Right ventricle myocardium inferior (tissue), 1 donor: ENCODE results near the gene KRTAP12-1. TPM values are rescaled to one million over a fixed set of nuclear protein-coding genes. Genes with fewer than 3 reads are reported as not detected.
"Not testable (repeated sequence)": the region's sequence is repeated elsewhere in the genome, so short reads cannot be mapped to it uniquely, and the experiment has no call there.

Source experiments
- ATAC-seq: fragments of 200-7000 bp; cut with Tn5 transposase; one replicate; pipeline ENCODE4 v1.9.1; 2020; ENCODE audit warnings: mild to moderate bottlenecking, moderate library complexity
- DNase-seq: peaks from one replicate; pipeline ENCODE4 v3.0.0; 2021; ENCODE audit errors: missing footprints
- intact Hi-C: fragments of 100-400 bp; cut with DNase I; formaldehyde crosslinking; loops from one replicate; pipeline ENCODE4 v1.11.0; 2022
- total RNA-seq: library from RNA; stranded (reverse); fragmentation: NEBNext Ultra II Directional; extraction: Animal tissue kit (Norgen Biotek cat#: 25700); gene quantifications from one replicate; pipeline ENCODE4 v1.2.1, GENCODE V29; 2021
- donor health status: DM: no; HTN: yes; CAD: no; lungs with severe emphysema.

The KRTAP12-1 gene
- total RNA-seq, 1 donor from 2014 or later: not detected

DNA sequence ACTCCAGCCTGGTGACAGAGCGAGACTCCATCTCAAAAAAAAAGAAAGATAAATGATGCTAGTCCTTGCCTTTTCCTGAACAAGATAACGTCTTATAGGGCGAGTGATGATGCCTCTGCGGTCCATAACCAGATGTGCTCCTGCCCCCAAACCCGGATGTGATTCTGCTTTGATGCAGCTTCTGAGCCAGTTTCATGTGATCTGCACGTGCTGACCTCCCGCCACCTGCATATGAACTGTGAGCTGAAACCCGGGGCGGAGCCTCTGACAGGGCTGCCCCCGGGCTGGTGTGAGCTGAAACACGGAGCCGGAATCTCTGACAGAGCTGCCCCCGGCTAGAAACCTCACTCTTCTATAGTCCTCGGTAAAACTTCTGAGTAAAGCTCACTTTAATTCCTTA lies 28.8 kb downstream of the KRTAP12-1 start:
- DNase-seq (no peak), ATAC-seq (no peak)
- intact Hi-C loops: no loop called here

DNA sequence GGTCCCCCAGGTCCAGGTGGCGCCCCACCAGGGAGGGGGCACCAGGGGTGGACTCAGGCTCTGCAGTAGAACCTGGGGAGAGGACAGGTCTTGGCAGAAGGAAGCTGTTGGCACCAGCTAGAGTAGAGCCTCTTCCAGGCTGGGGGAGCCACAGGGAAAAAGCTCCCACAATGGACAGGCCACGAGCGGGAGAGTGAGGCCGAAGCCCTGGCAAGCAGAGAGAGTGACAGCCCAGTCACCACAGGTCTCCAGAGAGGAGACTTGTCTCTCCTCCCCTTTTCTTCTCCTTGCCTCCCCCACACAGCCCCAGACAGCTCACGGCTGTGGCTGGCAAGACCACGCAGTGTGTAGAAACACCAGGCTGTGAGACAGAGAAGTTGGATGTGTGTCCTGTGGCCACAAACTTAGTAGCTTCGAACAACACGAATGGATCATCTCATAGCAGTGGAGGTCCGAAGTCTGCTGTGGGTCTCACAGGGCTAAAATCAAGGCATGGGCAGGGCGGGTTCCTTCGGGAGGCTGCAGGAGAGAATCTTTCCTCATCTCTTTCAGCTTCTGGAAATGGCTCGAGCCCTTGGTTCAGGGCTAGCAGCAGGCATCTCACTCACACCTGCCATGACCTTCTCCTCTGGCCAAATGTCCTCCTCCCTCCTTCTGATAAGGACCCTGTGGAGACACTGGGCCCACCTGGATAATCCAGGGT lies 30.8 kb downstream of the KRTAP12-1 start:
- intact Hi-C loops: no loop called here
- DNase-seq (no peak), ATAC-seq (no peak)

DNA sequence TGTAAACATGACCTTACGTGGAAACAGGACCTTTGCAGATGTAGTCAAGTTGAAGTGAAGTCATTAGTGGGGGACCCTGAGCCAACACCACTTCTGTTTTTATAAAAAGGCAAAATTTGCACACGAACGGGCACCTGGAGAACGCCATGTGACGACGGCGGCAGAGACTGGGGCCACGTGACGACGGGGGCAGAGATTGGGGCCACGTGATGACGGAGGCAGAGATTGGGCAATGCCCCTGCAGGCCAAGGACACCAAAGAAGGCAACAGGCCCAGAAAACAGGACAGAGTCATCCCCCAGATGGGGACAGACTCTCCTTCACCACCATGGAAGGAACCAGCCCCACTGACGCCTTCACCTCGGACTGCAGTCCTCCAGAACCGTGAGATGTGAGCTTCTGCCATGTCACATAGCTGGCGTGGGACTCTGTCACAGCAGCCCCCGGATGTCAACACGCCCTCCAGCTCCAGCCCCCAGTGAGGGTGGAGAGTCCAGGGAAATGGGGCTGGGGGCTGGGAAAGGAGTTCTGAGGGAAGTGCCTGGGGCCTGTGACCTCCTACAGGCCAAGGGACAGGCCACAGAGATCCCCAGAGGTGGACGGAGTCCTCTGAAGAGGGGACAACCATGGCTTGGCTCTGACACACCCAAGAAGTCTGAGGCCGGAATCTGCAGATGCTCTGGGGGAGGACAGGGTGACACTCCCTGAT lies 31.5 kb downstream of the KRTAP12-1 start:
- intact Hi-C loops: no loop called here
- DNase-seq: no peak
- no peak for ATAC-seq

DNA sequence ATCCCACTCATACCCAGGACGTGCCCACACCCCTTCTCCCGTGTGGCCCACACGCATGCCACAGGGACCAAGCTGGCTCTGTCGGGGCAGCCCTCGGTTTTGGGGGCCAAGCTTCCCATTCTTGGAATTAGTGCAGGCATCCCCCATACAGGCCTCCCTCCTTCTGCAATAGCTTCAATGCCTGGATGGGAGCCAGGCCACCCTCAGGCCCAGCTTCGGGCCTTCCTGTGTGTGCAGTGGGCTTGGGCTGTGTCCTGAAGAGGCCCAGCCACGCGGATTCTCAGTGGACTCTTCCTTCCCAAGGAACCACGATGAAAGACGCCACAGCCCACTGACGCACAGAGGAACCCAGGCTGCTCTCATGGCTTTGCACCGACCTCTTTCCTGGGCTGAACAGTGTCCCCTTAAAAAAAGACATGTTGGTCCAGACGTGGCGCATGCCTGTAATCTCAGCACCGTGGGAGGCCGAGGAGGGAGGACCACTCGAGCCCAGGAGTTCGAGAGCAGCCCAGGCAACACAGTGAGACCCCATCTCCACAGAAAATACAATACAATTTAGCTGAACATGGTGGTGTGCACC lies 32.4 kb downstream of the KRTAP12-1 start:
- DNase-seq: no peak
- no peak for ATAC-seq
- intact Hi-C loops: no loop called here

DNA sequence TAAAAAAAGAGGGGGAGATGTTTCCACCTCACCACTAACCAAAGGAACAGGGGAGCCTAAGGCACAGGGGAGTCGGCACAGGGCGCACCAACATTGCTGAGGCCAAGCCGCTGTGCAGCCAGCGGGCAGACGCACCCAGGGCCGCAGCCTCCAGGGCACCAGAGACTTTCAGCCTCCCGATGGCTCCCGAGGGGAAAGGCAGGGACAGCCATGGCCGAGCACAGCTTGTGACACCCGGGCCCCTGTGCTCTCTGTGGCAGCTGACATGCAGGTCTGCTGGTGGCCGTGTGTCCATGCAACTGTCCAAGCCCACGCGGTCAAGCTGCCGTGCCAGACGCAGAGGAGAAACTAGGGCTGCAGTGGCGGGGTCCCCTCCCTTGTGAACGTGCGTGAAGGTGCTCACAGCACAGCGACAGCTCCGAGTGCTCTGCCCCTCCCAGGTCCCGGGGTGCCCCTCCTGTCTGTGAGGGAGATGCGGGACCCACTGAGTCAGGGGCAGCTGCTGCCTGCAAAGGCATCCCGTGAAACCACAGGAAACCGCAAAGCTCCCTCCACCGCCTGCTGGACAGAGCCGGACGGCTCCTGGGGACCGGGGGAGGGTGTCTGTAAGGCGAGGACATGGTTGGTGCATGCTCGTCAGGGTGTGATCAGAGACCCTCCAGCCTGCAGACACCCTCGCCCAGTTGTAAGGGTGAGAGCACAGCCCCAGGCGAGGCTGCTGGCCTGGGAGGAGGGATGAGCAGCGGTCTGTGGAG lies 33.2 kb downstream of the KRTAP12-1 start:
- intact Hi-C loops: no loop called here
- no peak for ATAC-seq
- DNase-seq: no peak

DNA sequence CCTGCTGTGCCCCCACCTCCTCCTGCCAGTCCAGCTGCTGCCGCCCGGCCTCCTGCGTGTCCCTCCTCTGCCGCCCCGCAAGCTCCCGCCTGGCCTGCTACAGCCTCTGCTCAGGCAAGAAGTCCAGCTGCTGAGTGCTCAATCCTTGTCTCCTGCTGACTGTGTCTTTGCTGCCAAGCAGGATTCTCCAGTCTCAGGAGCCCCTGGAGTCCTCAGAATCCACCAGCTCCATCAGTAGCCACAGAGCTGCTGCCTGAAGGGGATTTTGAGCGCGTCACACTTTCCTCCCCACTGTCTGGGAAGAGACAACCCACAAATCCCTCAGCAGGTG lies 34.8 kb downstream of the KRTAP12-1 start:
- no peak for ATAC-seq

DNA sequence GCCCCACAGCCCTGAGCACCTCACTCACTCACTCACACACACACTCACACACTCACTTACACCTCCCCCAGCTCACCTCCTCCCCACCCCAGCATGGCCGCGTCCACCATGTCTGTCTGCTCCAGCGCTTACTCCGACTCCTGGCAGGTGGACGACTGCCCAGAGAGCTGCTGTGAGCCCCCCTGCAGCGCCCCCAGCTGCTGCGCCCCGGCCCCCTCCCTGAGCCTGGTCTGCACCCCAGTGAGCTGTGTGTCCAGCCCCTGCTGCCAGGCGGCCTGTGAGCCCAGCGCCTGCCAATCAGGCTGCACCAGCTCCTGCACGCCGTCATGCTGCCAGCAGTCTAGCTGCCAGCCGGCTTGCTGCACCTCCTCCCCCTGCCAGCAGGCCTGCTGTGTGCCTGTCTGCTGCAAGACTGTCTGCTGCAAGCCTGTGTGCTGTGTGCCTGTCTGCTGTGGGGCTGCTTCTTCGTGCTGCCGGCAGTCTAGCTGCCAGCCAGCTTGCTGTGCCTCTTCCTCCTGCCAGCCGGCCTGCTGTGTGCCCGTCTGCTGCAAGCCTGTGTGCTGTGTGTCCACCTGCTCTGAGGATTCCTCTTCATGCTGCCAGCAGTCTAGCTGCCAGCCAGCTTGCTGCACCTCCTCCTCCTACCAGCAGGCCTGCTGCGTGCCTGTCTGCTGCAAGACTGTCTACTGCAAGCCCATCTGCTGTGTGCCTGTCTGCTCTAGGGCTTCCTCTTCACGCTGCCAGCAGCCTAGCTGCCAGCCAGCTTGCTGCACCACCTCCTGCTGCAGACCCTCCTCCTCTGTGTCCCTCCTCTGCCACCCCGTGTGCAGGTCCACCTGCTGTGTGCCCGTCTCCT lies 35.4 kb downstream of the KRTAP12-1 start, which contains the start of gene KRTAP10-11:
Gene KRTAP10-11 (plus strand): TSS at position 49 of the 856 bp plus-strand sequence. CDS start 45 bp downstream, at position 94.
- DNase-seq, intact Hi-C loops, ATAC-seq: not testable (repeated sequence)

More for the DNA sequence above, 34.8 kb downstream of the KRTAP12-1 start:
- intact Hi-C loops: no loop called here
- DNase-seq: no peak

DNA sequence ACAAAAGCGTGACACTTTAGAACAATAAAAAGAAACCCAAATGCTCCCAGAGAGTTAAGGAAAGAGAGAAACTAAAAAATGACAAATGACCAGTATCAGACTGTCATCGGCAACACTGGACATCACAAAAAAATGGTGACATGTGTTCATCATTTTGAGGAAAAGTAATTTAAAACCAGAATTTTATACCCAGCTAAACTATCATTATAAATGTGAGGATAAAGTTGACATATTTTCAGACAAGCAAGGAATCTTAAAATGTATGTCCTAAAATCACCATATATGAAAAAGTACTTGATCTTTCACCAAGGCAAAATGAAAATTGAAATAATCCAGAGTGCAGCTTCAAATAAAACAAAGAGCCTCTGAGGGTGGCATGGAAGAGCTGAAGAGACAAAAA lies 37.1 kb downstream of the KRTAP12-1 start:
- DNase-seq (no peak), ATAC-seq (no peak)
- intact Hi-C loops: no loop called here

DNA sequence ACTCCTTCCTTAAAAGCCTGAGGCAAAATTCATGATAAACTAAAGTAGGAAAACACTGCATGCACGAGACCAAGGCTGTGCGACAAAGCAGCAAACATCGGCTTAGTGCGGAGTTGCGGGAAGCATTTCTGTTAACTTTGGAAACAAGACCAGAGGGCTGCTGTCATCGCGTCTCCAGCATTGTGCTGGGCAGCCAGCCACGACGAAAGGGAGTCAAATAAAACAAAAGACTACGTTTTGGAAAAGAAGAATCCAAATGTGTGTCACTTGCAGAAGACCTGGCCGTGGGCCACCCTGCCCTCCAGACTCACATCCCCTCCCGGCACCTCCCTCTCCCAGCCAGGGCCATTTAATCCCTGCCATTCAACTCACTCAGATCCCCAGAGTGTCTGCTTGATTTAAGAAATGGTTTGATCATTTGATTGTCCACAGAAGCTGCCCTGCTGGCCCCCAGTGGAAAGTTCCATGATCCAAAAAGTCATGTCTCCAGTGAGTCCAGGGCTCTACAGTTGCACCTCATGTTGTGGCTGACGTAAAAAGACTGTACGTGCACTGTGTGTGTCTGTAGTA lies 38.1 kb downstream of the KRTAP12-1 start:
- intact Hi-C loops: no loop called here
- ATAC-seq (no peak), DNase-seq (no peak)

DNA sequence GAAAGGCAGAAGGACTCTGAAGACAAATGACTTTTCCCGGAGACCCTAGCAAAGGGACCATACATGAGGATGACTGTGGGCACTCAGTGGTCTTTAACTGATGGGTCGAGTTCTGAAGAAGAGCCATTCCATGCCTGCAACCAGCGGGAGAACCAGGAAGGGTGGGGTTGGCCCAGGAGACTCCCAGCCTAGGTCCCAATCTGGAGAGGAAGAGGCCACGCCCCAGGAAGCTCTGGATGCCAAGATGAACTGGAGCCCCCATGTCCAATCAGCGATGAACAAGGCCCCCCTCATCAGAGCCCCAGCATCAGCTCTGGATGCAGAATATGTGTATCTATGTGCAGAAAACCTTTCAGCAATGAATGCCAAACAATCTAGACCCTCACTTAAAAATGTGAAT lies 41.2 kb downstream of the KRTAP12-1 start:
- no peak for ATAC-seq
- DNase-seq: no peak
- intact Hi-C loops: no loop called here

DNA sequence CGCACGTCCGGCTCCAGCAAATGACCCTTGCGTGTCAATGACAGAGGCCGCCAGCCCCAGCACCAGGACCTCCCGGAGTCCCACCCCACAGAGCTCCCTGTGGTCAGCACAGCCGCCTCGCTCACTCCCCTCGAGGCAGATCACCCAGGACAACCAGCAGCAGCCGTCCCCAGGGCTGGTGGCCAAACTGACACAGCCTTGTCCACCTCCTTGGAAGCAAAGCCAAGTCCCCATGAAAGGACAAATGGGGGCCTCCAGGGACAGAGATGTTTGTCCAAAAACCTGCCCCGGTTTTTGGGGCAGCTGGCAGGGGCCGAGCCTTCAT lies 42.7 kb downstream of the KRTAP12-1 start:
- DNase-seq (no peak), ATAC-seq (no peak)
- intact Hi-C loops: no loop called here

DNA sequence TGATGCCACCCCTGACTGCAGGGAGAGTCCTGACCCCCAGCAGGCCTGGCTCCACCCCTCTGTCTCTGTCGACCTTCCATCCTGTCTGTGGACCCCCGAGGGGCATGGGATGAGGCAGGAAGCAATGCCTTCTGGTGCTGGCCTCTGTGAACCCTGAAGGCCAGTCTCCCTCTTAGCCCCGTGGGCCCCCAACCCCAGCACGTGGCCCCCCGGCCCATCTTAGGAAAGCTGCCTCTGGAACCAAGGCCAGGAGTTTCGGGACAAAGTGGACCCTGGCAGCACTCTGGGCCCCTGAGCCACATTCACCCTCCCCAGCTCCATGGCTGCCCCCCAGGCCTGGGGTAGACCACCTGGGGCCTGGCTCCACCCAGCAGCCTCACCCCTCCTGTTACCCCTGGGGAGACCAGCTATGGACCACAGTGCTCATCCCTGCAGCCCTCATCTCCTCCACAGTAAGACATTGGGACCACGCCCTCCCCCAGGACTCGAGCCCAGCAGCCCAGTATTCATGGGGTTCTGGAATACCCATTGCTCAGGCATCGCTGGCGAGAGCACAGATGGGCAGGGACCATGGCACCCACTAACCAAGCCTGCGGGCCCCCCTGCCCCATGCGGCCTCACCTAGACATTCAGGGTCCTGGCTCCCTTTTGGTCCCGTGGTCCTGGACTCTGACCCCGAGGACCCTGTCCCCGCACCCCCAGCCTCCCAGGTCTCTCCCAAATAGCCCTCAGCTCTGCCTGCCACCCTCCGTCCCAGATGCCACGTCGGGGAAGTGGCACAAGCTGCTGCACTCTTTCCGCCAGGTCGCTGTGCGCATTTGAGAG lies 43.2 kb downstream of the KRTAP12-1 start:
- intact Hi-C loops, ATAC-seq, DNase-seq: not testable (repeated sequence)

DNA sequence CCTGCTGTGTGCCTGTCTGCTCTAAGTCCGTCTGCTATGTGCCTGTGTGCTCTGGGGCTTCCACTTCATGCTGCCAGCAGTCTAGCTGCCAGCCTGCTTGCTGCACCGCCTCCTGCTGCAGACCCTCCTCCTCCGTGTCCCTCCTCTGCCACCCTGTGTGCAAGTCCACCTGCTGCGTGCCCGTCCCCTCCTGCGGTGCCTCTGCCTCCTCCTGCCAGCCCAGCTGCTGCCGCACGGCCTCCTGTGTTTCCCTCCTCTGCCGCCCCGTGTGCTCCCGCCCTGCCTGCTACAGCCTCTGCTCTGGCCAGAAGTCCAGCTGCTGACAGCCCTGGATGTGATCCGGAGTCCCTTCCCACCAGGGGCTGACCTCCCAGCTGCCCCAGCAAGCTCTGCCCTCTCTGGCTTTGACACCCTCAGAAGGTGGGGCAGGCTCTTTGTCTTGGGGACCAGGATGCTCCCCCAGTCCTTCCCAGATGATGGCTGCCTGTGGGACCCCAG lies 44.1 kb downstream of the KRTAP12-1 start:
- ATAC-seq, DNase-seq, intact Hi-C loops: not testable (repeated sequence)

DNA sequence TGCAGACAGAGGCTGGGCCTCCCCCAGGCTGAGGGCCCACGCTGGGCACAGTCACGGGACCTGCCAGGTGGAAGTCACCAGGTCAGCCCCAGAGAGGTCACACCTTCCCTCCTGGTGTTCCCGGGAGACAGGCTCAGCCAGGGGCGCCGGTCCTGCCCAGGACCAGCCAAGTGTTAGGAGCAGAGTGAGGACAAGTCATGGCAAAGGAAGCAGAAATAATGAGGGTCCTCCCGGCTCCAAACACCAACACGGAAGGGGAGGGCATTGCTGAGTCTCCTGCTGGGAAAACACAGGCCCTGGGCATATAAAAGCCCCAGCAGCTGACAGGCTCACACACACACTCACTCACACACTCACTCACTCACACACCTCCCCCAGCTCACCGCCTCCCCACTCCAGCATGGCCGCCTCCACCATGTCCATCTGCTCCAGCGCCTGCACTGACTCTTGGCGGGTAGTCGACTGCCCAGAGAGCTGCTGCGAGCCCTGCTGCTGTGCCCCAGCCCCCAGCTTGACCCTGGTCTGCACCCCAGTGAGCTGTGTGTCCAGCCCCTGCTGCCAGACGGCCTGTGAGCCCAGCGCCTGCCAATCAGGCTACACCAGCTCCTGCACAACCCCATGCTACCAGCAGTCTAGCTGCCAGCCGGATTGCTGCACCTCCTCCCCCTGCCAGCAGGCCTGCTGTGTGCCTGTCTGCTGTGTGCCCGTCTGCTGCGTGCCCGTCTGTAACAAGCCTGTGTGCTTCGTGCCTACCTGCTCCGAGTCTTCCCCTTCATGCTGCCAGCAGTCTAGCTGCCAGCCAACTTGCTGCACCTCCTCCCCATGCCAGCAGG lies 44.7 kb downstream of the KRTAP12-1 start, which contains the start of gene KRTAP10-10:
Gene KRTAP10-10 (plus strand): TSS at position 339 of the 833 bp plus-strand sequence. CDS start 62 bp downstream, at position 401.
- ATAC-seq (no peak), DNase-seq (no peak)
- intact Hi-C loops: no loop called here

DNA sequence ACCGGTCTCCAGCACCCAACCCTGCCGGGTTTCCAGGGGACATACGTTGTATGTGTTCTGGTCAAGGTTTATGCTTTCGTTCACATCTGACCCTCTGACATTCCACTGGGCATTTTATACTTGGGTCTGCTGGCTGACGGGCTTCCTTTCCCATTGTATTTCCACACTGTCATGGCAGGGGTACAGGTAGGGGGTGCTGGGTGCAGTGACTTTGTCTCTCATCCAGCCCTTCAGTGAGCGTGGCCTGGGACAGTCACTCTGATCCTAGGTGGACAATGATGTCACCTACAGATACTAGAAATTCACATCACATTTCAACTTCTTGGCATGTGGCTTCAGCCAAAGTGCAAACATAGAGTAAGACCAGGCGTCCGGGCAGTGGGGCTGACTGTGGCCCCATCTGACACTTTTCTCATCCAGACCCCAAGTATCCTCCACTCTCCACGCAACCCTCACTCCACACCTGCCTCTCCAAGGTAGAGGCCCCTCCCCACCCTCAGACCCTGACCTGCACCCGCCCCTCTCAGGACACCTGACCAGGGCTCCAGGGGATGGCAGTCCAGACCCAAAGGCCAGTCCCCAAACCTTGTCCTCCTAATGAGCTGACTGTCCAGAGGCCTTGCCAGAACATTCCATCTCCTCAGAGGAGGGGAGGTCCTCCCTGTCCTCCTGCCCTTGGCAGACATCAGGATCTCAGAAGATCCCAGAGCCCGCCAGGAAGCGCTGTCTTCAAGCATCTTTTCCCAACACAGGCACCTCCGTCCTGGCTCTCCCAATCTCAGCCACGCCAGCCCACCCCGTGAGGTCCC lies 45.5 kb downstream of the KRTAP12-1 start:
- ATAC-seq (no peak), DNase-seq (no peak)
- intact Hi-C loops: no loop called here

DNA sequence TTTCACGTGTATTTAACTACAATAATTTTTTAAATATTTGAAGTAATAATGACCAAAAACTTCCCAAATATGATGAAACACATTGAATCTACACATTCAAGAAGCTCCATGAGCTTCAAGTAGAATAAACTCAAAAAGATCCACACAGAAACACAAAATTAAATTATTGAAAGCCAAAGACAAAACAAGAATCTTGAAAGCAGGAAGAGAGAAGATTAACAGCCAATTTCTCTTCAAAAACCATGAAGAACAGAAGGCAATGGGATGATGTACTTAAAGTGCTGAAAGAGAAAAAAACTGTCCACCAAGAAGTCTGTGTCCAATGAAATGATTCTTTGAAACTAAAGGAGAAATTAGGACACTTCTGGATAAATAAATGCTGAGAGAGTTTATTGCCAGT lies 49.9 kb downstream of the KRTAP12-1 start:
- no peak for ATAC-seq
- intact Hi-C loops: no loop called here
- DNase-seq: no peak
